GM18507 (cell line): ENCODE measurements around the gene EXOC2.

Experiments used
- DNase-seq: peaks from one replicate; pipeline ENCODE4 v3.0.0; 2011; ENCODE audit warnings: low read depth; ENCODE audit not compliant: insufficient read length; ENCODE audit errors: extremely low spot score
- FAIRE-seq: peaks from 2 replicates; lab custom pipeline; 2011; peaks lifted over from hg19 to GRCh38; lab: Jason Lieb, UNC

Gene EXOC2

GRCh38 chr6:490251-491037 lies 202.5 kb downstream of the EXOC2 start:
- DNase-seq (no peak), FAIRE-seq (peak; percentile 87)

- DNase-seq (no peak), FAIRE-seq (no peak)
Observed at GRCh38 chr6:489762-490161, 203.2 kb downstream of the EXOC2 start.

GRCh38 chr6:489001-489400 lies 203.9 kb downstream of the EXOC2 start:
- DNase-seq, result no peak
- FAIRE-seq, result peak; percentile 68

GRCh38 chr6:487956-488355 lies 205.0 kb downstream of the EXOC2 start:
- DNase-seq (no peak), FAIRE-seq (no peak)

GRCh38 chr6:485655-486170 lies 207.2 kb downstream of the EXOC2 start:
- FAIRE-seq, result no peak
- no peak for DNase-seq

GRCh38 chr6:484746-485145 lies 208.2 kb downstream of the EXOC2 start:
- no peak for FAIRE-seq
- no peak for DNase-seq

GRCh38 chr6:484086-484745 lies 208.7 kb downstream of the EXOC2 start:
- peak; percentile 5 for FAIRE-seq
- no peak for DNase-seq

GRCh38 chr6:475314-475713 lies 217.6 kb downstream of the EXOC2 start:
- no peak for DNase-seq
- FAIRE-seq, result no peak

- DNase-seq (peak; percentile 70), FAIRE-seq (peak; percentile 97)
Observed at GRCh38 chr6:474453-475185, 218.3 kb downstream of the EXOC2 start.

- DNase-seq (no peak), FAIRE-seq (no peak)
Observed at GRCh38 chr6:473768-474452, 219.0 kb downstream of the EXOC2 start.

- no peak for FAIRE-seq
- DNase-seq, result no peak
Observed at GRCh38 chr6:473356-473755, 219.6 kb downstream of the EXOC2 start.

GRCh38 chr6:470901-471448 lies 222.0 kb downstream of the EXOC2 start:
- peak; percentile 74 for FAIRE-seq

GRCh38 chr6:470051-470900 lies 222.7 kb downstream of the EXOC2 start:
- FAIRE-seq, result no peak

More at GRCh38 chr6:470901-471448, 222.0 kb downstream of the EXOC2 start:
- DNase-seq, result peak; percentile 33

GRCh38 chr6:467671-468082 lies 225.3 kb downstream of the EXOC2 start:
- FAIRE-seq (no peak), DNase-seq (no peak)

More at GRCh38 chr6:470051-470900, 222.7 kb downstream of the EXOC2 start:
- no peak for DNase-seq

- FAIRE-seq, result no peak
- DNase-seq, result no peak
Observed at GRCh38 chr6:467111-467510, 225.8 kb downstream of the EXOC2 start.

GRCh38 chr6:466564-466963 lies 226.4 kb downstream of the EXOC2 start:
- DNase-seq (no peak), FAIRE-seq (no peak)

GRCh38 chr6:465531-466348 lies 227.2 kb downstream of the EXOC2 start:
- DNase-seq (no peak), FAIRE-seq (no peak)

- FAIRE-seq (no peak), DNase-seq (no peak)
Observed at GRCh38 chr6:456887-457286, 236.1 kb downstream of the EXOC2 start.
